HepG2 (cell line): ENCODE measurements around the gene GABBR2. TPM values are rescaled to one million over a fixed set of nuclear protein-coding genes. Genes with fewer than 3 reads are reported as not detected.
A peak's percentile ranks its signal among the peaks of the same experiment; 100 is the strongest.

Source experiments
- CBX5 ChIP-seq: sonication (generic); formaldehyde crosslinking; IDR thresholded peaks from 2 replicates; pipeline ENCODE4 v1.4.0; 2020; ENCODE audit warnings: missing genetic modification reagents, borderline replicate concordance
- CCAR2 ChIP-seq: fragments of 200-400 bp; formaldehyde crosslinking; optimal IDR thresholded peaks from 2 replicates; pipeline ENCODE3; 2018; ENCODE audit warnings: low read depth, mild to moderate bottlenecking, low read length, moderate library complexity
- GATAD1 ChIP-seq: IDR thresholded peaks from 2 replicates; pipeline ENCODE4 v1.6.1; 2016; ENCODE audit warnings: missing genetic modification reagents, missing compliant biosample characterization
- HMG20B ChIP-seq: conservative IDR thresholded peaks from 2 replicates; pipeline ENCODE4 v1.6.1; 2016; ENCODE audit warnings: missing genetic modification reagents, missing compliant biosample characterization
- KLF12 ChIP-seq: sonication (generic); formaldehyde crosslinking; IDR thresholded peaks from 2 replicates; pipeline ENCODE4 v1.4.0; 2020; ENCODE audit warnings: missing genetic modification reagents, borderline replicate concordance
- MAFG ChIP-seq: sonication (generic); formaldehyde crosslinking; IDR thresholded peaks from 2 replicates; pipeline ENCODE4 v1.5.1; 2020; ENCODE audit warnings: mild to moderate bottlenecking, missing genetic modification reagents
- NFYC ChIP-seq: IDR thresholded peaks from 2 replicates; pipeline ENCODE4 v1.6.1; 2016; ENCODE audit warnings: missing genetic modification reagents, missing compliant biosample characterization
- RAD21 ChIP-seq: fragments of 450-650 bp; formaldehyde crosslinking; IDR thresholded peaks from 2 replicates; pipeline ENCODE4 v1.5.0; 2020; ENCODE audit warnings: mild to moderate bottlenecking
- SUZ12 ChIP-seq: fragments of 150-350 bp; IDR thresholded peaks from 2 replicates; pipeline ENCODE4 v1.6.1; 2014; ENCODE audit warnings: low read depth, low read length
- ZFP37 ChIP-seq: sonication (generic); formaldehyde crosslinking; IDR thresholded peaks from 2 replicates; pipeline ENCODE4 v1.4.0; 2020; ENCODE audit warnings: missing genetic modification reagents, borderline replicate concordance
- ZNF121 ChIP-seq: sonication (generic); formaldehyde crosslinking; IDR thresholded peaks from 2 replicates; pipeline ENCODE4 v1.5.0; 2020; ENCODE audit warnings: mild to moderate bottlenecking, missing genetic modification reagents
- ZNF124 ChIP-seq: sonication (generic); formaldehyde crosslinking; IDR thresholded peaks from 2 replicates; pipeline ENCODE4 v1.4.0; 2020; ENCODE audit warnings: missing genetic modification reagents
- ZNF337 ChIP-seq: sonication (generic); formaldehyde crosslinking; IDR thresholded peaks from 2 replicates; pipeline ENCODE4 v1.5.1; 2020; ENCODE audit warnings: missing genetic modification reagents, low read depth, mild to moderate bottlenecking, borderline replicate concordance
- ZNF616 ChIP-seq: sonication (generic); formaldehyde crosslinking; IDR thresholded peaks from 2 replicates; pipeline ENCODE4 v1.5.0; 2020; ENCODE audit warnings: low read depth, mild to moderate bottlenecking, missing genetic modification reagents
- ZNF841 ChIP-seq: sonication (generic); formaldehyde crosslinking; IDR thresholded peaks from 2 replicates; pipeline ENCODE4 v1.8.1; 2023; ENCODE audit warnings: missing genetic modification reagents, borderline replicate concordance
- ZNF883 ChIP-seq: sonication (generic); formaldehyde crosslinking; IDR thresholded peaks from 2 replicates; pipeline ENCODE4 v1.5.1; 2020; ENCODE audit warnings: mild to moderate bottlenecking, missing genetic modification reagents; ENCODE audit errors: not compliant biosample characterization
- polyA plus RNA-seq, 8 experiments: library from polyadenylated mRNA; depleted of rRNA in 3 of 8; stranded (reverse) in 7 of 8; unstranded in 1 of 8; fragments of >200 nt; fragmentation: Illumina TruSeq in 4 of 8; extraction: Trizol in 4 of 8; gene quantifications; 2 replicates each; pipeline versions ENCODE4 v1.2.1 to v1.2.3, GENCODE V29; 2011 to 2016; ENCODE audit warnings: low read depth in 4 of 8, missing spikeins in 1 of 8, mixed read lengths in 1 of 8; ENCODE audit not compliant: insufficient read depth in 1 of 8
- total RNA-seq, 5 experiments: library from RNA; depleted of rRNA; stranded (reverse); fragments of >200 nt; fragmentation: Illumina TruSeq; extraction: Trizol; gene quantifications; 2 replicates each; pipeline ENCODE4 v1.2.3, GENCODE V29; 2016; ENCODE audit warnings: low read depth in 1 of 5
- TF ChIP-seq, protein P1 (sequence below): sonication (generic); formaldehyde crosslinking; IDR thresholded peaks from 2 replicates; pipeline ENCODE4 v1.5.1; 2020; ENCODE audit warnings: mild to moderate bottlenecking, missing genetic modification reagents, borderline replicate concordance
- TF ChIP-seq, protein P2 (sequence below): sonication (generic); formaldehyde crosslinking; IDR thresholded peaks from 2 replicates; pipeline ENCODE4 v1.5.0; 2020; ENCODE audit warnings: mild to moderate bottlenecking, missing genetic modification reagents, moderate library complexity
- TF ChIP-seq, protein P3 (sequence below): sonication (generic); formaldehyde crosslinking; IDR thresholded peaks from 2 replicates; pipeline ENCODE4 v1.4.0; 2020; ENCODE audit warnings: missing genetic modification reagents, borderline replicate concordance

GABBR2 gene
- total and polyA plus RNA-seq, 2 of the 13 experiments (the other 11 are each of a cell fraction or from before 2014, with no cell fraction given), result 0.02 TPM; not detected in 1

DNA sequence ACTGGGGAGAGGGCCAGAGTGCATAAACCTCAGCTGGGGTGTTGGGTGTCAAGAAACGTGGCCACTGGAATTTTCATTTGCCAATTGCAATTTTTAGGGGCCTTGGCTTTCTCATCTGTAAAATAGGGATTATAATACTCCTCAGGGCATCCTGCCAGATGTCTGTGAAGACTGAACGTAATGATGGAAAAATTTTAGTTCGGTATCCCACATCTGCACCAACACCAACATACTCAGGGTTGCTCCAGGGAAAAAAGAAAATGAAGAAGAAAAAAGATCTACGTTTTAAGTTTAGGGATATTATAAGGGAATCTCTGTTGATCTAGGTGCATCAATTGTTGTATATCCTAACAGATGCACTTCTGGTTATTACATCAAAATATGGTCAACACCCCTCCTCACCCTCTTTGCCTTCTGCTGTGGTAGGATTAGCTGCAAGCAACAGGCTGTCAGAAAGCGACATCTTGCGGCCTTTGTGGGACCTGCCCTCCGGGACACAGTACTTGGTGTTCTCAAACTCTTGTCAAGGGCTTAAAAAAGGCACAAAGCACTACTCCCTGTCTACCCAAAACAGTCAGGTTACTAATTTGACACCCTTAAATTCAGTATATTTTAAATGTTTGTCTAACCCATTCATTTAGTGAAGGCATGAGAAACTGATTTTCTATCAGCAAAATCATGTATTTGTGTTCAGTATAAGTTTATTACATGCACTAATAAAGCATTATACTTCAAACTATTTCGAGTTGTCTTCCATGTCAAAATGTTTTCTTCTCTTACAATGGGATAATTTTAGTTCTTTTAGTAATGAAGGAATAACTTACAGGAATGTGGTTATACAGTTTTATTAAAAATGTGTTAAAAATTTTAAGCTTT lies 445.0 kb downstream of the GABBR2 start (continued):
- TF ChIP-seq HMG20B (CRISPR knock-in tag), result no peak
- TF ChIP-seq MAFG (CRISPR knock-in tag), result no peak
- no peak for TF ChIP-seq ZNF121 (CRISPR knock-in tag)
- TF ChIP-seq ZNF616 (CRISPR knock-in tag), result no peak
- TF ChIP-seq, protein P1, sequence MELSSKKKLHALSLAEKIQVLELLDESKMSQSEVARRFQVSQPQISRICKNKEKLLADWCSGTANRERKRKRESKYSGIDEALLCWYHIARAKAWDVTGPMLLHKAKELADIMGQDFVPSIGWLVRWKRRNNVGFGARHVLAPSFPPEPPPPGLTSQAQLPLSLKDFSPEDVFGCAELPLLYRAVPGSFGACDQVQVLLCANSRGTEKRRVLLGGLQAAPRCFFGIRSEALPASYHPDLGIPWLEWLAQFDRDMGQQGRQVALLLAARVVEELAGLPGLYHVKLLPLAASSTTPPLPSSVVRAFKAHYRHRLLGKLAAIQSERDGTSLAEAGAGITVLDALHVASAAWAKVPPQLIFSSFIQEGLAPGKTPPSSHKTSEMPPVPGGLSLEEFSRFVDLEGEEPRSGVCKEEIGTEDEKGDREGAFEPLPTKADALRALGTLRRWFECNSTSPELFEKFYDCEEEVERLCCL (CRISPR knock-in tag), result no peak
- no peak for TF ChIP-seq GATAD1 (CRISPR knock-in tag)
- TF ChIP-seq ZFP37, result no peak
- no peak for TF ChIP-seq KLF12 (CRISPR knock-in tag)
- TF ChIP-seq, protein P2, sequence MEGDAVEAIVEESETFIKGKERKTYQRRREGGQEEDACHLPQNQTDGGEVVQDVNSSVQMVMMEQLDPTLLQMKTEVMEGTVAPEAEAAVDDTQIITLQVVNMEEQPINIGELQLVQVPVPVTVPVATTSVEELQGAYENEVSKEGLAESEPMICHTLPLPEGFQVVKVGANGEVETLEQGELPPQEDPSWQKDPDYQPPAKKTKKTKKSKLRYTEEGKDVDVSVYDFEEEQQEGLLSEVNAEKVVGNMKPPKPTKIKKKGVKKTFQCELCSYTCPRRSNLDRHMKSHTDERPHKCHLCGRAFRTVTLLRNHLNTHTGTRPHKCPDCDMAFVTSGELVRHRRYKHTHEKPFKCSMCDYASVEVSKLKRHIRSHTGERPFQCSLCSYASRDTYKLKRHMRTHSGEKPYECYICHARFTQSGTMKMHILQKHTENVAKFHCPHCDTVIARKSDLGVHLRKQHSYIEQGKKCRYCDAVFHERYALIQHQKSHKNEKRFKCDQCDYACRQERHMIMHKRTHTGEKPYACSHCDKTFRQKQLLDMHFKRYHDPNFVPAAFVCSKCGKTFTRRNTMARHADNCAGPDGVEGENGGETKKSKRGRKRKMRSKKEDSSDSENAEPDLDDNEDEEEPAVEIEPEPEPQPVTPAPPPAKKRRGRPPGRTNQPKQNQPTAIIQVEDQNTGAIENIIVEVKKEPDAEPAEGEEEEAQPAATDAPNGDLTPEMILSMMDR (CRISPR knock-in tag), result peak; percentile 95
- TF ChIP-seq, protein P3, sequence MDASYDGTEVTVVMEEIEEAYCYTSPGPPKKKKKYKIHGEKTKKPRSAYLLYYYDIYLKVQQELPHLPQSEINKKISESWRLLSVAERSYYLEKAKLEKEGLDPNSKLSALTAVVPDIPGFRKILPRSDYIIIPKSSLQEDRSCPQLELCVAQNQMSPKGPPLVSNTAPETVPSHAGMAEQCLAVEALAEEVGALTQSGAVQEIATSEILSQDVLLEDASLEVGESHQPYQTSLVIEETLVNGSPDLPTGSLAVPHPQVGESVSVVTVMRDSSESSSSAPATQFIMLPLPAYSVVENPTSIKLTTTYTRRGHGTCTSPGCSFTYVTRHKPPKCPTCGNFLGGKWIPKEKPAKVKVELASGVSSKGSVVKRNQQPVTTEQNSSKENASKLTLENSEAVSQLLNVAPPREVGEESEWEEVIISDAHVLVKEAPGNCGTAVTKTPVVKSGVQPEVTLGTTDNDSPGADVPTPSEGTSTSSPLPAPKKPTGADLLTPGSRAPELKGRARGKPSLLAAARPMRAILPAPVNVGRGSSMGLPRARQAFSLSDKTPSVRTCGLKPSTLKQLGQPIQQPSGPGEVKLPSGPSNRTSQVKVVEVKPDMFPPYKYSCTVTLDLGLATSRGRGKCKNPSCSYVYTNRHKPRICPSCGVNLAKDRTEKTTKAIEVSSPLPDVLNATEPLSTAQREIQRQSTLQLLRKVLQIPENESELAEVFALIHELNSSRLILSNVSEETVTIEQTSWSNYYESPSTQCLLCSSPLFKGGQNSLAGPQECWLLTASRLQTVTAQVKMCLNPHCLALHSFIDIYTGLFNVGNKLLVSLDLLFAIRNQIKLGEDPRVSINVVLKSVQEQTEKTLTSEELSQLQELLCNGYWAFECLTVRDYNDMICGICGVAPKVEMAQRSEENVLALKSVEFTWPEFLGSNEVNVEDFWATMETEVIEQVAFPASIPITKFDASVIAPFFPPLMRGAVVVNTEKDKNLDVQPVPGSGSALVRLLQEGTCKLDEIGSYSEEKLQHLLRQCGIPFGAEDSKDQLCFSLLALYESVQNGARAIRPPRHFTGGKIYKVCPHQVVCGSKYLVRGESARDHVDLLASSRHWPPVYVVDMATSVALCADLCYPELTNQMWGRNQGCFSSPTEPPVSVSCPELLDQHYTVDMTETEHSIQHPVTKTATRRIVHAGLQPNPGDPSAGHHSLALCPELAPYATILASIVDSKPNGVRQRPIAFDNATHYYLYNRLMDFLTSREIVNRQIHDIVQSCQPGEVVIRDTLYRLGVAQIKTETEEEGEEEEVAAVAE (CRISPR knock-in tag), result 0 out of 2 replicates have a peak, but pooled peaks have one; percentile 27
- peak; percentile 88 for TF ChIP-seq RAD21
- no peak for TF ChIP-seq ZNF883 (CRISPR knock-in tag)
- no peak for TF ChIP-seq ZNF337 (CRISPR knock-in tag)
- TF ChIP-seq SUZ12, result no peak
- no peak for TF ChIP-seq CCAR2
- no peak for TF ChIP-seq ZNF841 (CRISPR knock-in tag)
- TF ChIP-seq ZNF124 (CRISPR knock-in tag), result no peak
- no peak for TF ChIP-seq NFYC (CRISPR knock-in tag)
- TF ChIP-seq CBX5 (CRISPR knock-in tag), result 0 out of 2 replicates have a peak, but pooled peaks have one; percentile 31
